ENCODE results near the gene DDX1.

DNA sequence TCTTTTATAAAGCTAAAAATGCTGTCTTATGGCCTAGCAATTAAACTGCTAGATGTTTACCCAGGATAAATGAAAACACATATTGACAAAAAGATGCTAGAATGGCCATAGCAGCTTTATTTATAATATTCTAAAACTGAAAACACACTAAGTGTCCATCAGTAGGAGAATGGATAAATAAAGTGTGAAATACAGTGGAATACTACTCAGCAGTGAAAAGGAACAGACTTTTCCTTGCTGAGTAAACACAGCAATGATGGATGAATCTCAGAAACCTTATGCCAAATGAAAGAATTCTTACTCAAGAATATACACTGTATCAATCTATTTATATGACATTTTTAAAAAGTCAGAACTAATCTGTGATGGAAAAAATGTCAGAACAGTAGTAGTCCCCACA is 33.2 kb downstream of the DDX1 start:
- TF ChIP-seq POLR2A (IDR thresholded peaks at IDR 0.05; ENCODE audit: low read depth, low read length) (no peak), POLR2AphosphoS5 (IDR thresholded peaks at IDR 0.05; ENCODE audit: low read depth, low read length) (no peak), TAF1 (IDR thresholded peaks at IDR 0.05; ENCODE audit: low read depth, low read length) (no peak), SPI1 (IDR thresholded peaks at IDR 0.05; ENCODE audit: low read depth, low read length) (no peak), POU2F2 (IDR thresholded peaks at IDR 0.05; ENCODE audit: low read depth, low read length) (no peak)
